Panc1 (cell line): ENCODE results near the gene CNOT1.

Experiments
- CTCF ChIP-seq: fragments of 450-650 bp; IDR thresholded peaks from 2 replicates; pipeline ENCODE4 v1.5.1; 2017; ENCODE audit warnings: mild to moderate bottlenecking
- POLR2AphosphoS5 ChIP-seq: IDR thresholded peaks from 2 replicates; pipeline ENCODE4 v1.6.1; 2012; ENCODE audit warnings: mild to moderate bottlenecking, low read depth, low read length, moderate library complexity
- REST ChIP-seq, 2 experiments: IDR thresholded peaks; 2 replicates each; pipeline ENCODE4 v1.6.1; 2011 to 2012; ENCODE audit warnings: low read depth in 2 of 2, control low read depth in 1 of 2, low read length in 1 of 2, mild to moderate bottlenecking in 1 of 2, moderate library complexity in 1 of 2; ENCODE audit not compliant: insufficient read depth in 1 of 2
- SIN3A ChIP-seq: IDR thresholded peaks from 2 replicates; pipeline ENCODE4 v1.6.1; 2012; ENCODE audit warnings: low read depth, mild to moderate bottlenecking, low read length, moderate library complexity, borderline replicate concordance; ENCODE audit not compliant: insufficient read depth
- TCF7L2 ChIP-seq: IDR thresholded peaks from 2 replicates; pipeline ENCODE4 v1.6.1; 2011; ENCODE audit warnings: mild to moderate bottlenecking, low read depth, low read length, inconsistent platforms

GRCh38 chr16:58543685-58544084 lies 85.9 kb downstream of the CNOT1 start:
- TF ChIP-seq CTCF (no peak), POLR2AphosphoS5 (no peak), REST (IDR thresholded peaks at IDR 0.05; ENCODE audit: insufficient read depth in 1 of 2, low read depth in 2 of 2, low read length in 1 of 2) (no peak), TCF7L2 (no peak), SIN3A (no peak)
